Posterior cingulate gyrus (tissue), 11 donors: Measurements from ENCODE around the gene OR56B4.
"Not testable (repeated sequence)": the region's sequence is repeated elsewhere in the genome, so short reads cannot be mapped to it uniquely, and the experiment has no call there.

Experiments
- DNase-seq, 10 donors: peaks; one replicate each; pipeline versions ENCODE4 v3.0.0 to v3.0.0-alpha.2; 2020 to 2021; ENCODE audit warnings: mixed read lengths in 3 of 10
- intact Hi-C: fragments of 100-400 bp; cut with DNase I; formaldehyde crosslinking; loops from one replicate; pipeline ENCODE4 v1.15.1; 2023

The OR56B4 gene

DNA sequence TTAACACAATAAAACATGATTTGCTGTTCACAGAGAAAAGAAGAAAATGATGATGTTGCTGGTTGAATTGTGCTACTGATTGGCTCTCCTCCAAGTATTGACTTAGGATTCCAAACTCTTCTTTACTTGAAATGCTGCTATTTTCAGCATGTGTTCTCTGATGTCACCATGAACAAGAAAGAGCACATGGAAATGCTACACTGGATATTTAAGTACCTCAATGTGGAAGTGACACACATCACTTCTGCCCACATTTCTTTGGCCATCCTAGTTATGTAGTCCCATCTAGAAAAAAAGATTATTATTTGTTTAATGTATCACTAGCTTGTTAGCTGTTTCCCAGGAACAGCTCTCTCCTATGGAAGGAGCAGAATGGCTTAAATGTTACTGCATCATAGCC, 35.5 kb downstream of the OR56B4 start:
- DNase-seq = no peak
- intact Hi-C loops = no loop called here

GRCh38 chr11:6143737-6144136, 36.3 kb downstream of the OR56B4 start:
- intact Hi-C loops, DNase-seq: not testable (repeated sequence)

GRCh38 chr11:6151117-6151516, 43.6 kb downstream of the OR56B4 start:
- intact Hi-C loops = no loop called here
- no peak for DNase-seq

DNA sequence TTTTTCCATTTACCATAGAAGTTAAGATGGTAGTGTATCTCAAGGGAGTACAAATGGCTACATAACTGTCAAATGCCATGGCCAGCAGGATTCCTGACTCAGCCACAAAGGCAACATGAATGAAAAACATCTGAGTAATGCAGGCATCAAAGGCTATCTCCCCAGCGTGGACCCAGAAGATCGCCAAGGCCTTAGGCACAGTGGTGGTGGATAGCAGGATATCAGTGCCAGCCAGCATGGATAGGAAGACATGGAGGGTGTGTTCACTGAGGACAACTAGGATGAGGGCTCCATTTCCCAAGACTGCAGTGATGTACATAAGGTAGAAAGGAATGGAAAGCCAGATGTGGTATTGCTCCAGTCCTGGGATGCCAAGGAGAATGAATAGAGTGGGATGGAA, 44.6 kb downstream of the OR56B4 start:
- intact Hi-C loops = no loop called here
- no peak for DNase-seq

DNA sequence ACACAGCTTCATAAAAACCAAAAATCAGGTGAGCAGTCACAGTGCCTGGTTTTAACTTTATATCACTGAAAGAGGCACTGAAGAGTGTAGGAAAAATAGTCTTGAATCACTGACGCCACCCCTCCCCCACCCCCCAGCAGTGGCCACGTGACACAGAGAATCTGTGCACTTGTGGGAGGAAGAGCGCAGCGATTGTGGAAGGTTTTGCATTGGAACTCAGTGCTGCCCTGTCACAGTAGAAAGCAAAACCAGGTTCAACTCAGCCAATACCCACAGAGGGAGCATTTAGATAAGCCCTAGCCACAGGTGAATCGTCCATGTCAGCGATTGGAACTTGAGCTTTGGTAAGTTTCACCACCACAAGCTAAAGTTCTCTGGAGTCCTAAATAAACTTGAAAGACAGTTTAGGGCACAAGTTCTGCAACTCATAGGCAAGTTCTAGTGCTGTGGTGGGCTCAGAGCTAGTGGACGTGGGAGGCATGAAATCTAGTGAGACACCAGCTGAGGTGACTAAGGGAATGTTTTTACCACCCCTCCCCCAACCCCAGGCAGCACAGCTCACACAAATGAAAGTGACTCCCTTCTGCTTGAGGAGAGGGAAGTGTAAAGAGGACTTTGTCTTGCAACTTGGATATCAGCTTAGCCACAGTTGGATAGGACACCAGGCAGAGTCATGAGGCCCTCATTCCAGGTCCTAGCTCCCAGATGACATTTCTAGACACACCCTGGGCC, 49.3 kb downstream of the OR56B4 start:
- no peak for DNase-seq
- intact Hi-C loops = no loop called here
